ENCODE measurements around the gene TMEM89. TPM values are rescaled to one million over a fixed set of nuclear protein-coding genes. Genes with fewer than 3 reads are reported as not detected.

TMEM89 gene
- total RNA-seq, 1 donor from 2014 or later, result 0.51 TPM

- no peaks in the 10 kb centered on the region for H3K27me3 Mint-ChIP-seq (ENCODE audit: low read depth)
These were observed 12.2 kb upstream of the TMEM89 start for GRCh38 chr3:48633743-48634142.

GRCh38 chr3:48633256-48633655 is 11.7 kb upstream of the TMEM89 start:
- H3K36me3 Mint-ChIP-seq (ENCODE audit: low read depth), result peaks cover 5% of the 10 kb centered on the region
- no peaks in the 10 kb centered on the region for H3K9me3 Mint-ChIP-seq
- H3K27me3 Mint-ChIP-seq (ENCODE audit: low read depth), result no peaks in the 10 kb centered on the region
- peak overlapping the region; percentile 84 for H3K4me3 Mint-ChIP-seq
- H3K4me1 Mint-ChIP-seq, result peaks cover 36% of the 10 kb centered on the region
- TF ChIP-seq CTCF (conservative IDR thresholded peaks at IDR 0.05), result no peak
- DNase-seq (ENCODE audit: low read depth, low spot score), result no peak
- H3K27ac Mint-ChIP-seq (ENCODE audit: unreplicated experiment), result no peak overlapping the region

More at GRCh38 chr3:48633743-48634142, 12.2 kb upstream of the TMEM89 start:
- no peak for TF ChIP-seq CTCF (conservative IDR thresholded peaks at IDR 0.05)
- Mint-ChIP-seq H3K9me3 (no peaks in the 10 kb centered on the region), H3K36me3 (ENCODE audit: low read depth) (peaks cover 5% of the 10 kb centered on the region), H3K4me3 (peak overlapping the region; percentile 84), H3K27ac (ENCODE audit: unreplicated experiment) (no peak overlapping the region), H3K4me1 (peaks cover 36% of the 10 kb centered on the region)
- DNase-seq (ENCODE audit: low read depth, low spot score), result no peak

- DNase-seq (ENCODE audit: low read depth, low spot score), result no peak
- Mint-ChIP-seq H3K36me3 (ENCODE audit: low read depth) (peaks cover 15% of the 10 kb centered on the region), H3K4me1 (peaks cover 29% of the 10 kb centered on the region), H3K27me3 (ENCODE audit: low read depth) (no peaks in the 10 kb centered on the region), H3K4me3 (peak overlapping the region; percentile 71), H3K27ac (ENCODE audit: unreplicated experiment) (no peak overlapping the region), H3K9me3 (no peaks in the 10 kb centered on the region)
- no peak for TF ChIP-seq CTCF (conservative IDR thresholded peaks at IDR 0.05)
These were observed 10.2 kb upstream of the TMEM89 start for GRCh38 chr3:48631516-48632448.

- Mint-ChIP-seq H3K4me3 (no peak overlapping the region), H3K9me3 (no peaks in the 10 kb centered on the region), H3K4me1 (peaks cover 19% of the 10 kb centered on the region), H3K36me3 (ENCODE audit: low read depth) (peaks cover 19% of the 10 kb centered on the region), H3K27me3 (ENCODE audit: low read depth) (no peaks in the 10 kb centered on the region), H3K27ac (ENCODE audit: unreplicated experiment) (no peak overlapping the region)
- TF ChIP-seq CTCF (conservative IDR thresholded peaks at IDR 0.05), result no peak
- no peak for DNase-seq (ENCODE audit: low read depth, low spot score)
These were observed 9.3 kb upstream of the TMEM89 start for GRCh38 chr3:48630833-48631232.

GRCh38 chr3:48630407-48630806 is 8.8 kb upstream of the TMEM89 start:
- no peaks in the 10 kb centered on the region for H3K27me3 Mint-ChIP-seq (ENCODE audit: low read depth)
- no peak for TF ChIP-seq CTCF (conservative IDR thresholded peaks at IDR 0.05)
- H3K4me1 Mint-ChIP-seq, result peaks cover 15% of the 10 kb centered on the region
- DNase-seq (ENCODE audit: low read depth, low spot score), result no peak
- no peaks in the 10 kb centered on the region for H3K9me3 Mint-ChIP-seq
- no peak overlapping the region for H3K27ac Mint-ChIP-seq (ENCODE audit: unreplicated experiment)
- H3K4me3 Mint-ChIP-seq, result no peak overlapping the region
- H3K36me3 Mint-ChIP-seq (ENCODE audit: low read depth), result peaks cover 19% of the 10 kb centered on the region
